ENCODE data around the gene NFKB2.

DNA sequence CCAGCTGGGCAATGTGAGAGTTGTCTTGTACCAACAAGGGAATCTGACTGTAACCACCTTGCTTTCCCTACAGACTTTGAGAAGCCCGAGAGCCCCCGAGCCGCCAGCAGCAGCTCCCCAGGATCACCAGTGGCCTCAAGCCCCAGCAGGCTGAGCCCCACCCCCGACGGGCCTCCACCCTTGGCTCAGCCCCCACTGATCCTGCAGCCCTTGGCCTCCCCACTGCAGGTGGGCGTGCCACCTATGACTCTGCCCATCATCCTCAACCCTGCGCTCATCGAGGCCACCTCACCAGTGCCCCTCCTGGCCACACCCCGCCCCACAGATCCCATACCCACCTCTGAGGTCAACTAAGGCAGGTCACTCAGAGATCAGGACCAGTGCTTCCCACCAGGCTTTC is 13.5 kb upstream of the NFKB2 start:
- TF ChIP-seq, protein P1, sequence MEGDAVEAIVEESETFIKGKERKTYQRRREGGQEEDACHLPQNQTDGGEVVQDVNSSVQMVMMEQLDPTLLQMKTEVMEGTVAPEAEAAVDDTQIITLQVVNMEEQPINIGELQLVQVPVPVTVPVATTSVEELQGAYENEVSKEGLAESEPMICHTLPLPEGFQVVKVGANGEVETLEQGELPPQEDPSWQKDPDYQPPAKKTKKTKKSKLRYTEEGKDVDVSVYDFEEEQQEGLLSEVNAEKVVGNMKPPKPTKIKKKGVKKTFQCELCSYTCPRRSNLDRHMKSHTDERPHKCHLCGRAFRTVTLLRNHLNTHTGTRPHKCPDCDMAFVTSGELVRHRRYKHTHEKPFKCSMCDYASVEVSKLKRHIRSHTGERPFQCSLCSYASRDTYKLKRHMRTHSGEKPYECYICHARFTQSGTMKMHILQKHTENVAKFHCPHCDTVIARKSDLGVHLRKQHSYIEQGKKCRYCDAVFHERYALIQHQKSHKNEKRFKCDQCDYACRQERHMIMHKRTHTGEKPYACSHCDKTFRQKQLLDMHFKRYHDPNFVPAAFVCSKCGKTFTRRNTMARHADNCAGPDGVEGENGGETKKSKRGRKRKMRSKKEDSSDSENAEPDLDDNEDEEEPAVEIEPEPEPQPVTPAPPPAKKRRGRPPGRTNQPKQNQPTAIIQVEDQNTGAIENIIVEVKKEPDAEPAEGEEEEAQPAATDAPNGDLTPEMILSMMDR (IDR thresholded peaks at IDR 0.05), result no peak
- no peak for TF ChIP-seq POLR2A (IDR thresholded peaks at IDR 0.05)
